ENCODE results near the gene KIAA1755.

- TF ChIP-seq CTCF (IDR thresholded peaks at IDR 0.05) (no peak), POLR2A (IDR thresholded peaks at IDR 0.05) (no peak)
Measured at GRCh38 chr20:38277285-38277684, 16.8 kb upstream of the KIAA1755 start.

Data from heart left ventricle (tissue), 13 donors.